GM21717 (cell line): ENCODE results near the gene HOXB5.

ENCODE experiments used
- ATAC-seq: cut with Tn5 transposase; IDR thresholded peaks from one replicate; pipeline ENCODE4 v1.9.1; 2021; ENCODE audit warnings: mild to moderate bottlenecking, moderate library complexity; ENCODE audit not compliant: unreplicated experiment

The HOXB5 gene

GRCh38 chr17:48593126-48593829, at the start of gene HOXB5:
Gene HOXB5 (minus strand): TSS chr17:48593779. CDS start chr17:48593682, 97 bp downstream.
- no peak for ATAC-seq

- no peak for ATAC-seq
Measured at GRCh38 chr17:48642843-48643696, 49.5 kb upstream of the HOXB5 start.

GRCh38 chr17:48642059-48642842, 48.7 kb upstream of the HOXB5 start:
- no peak for ATAC-seq

GRCh38 chr17:48641541-48642058, 48.0 kb upstream of the HOXB5 start:
- ATAC-seq: no peak

- ATAC-seq: no peak
Measured at GRCh38 chr17:48640858-48641180, 47.2 kb upstream of the HOXB5 start.

- ATAC-seq: no peak
Measured at GRCh38 chr17:48639982-48640857, 46.6 kb upstream of the HOXB5 start.

- ATAC-seq: no peak
Measured at GRCh38 chr17:48639136-48639535, 45.6 kb upstream of the HOXB5 start.

- no peak for ATAC-seq
Measured at GRCh38 chr17:48637323-48638260, 44.0 kb upstream of the HOXB5 start.

GRCh38 chr17:48636177-48637018, 42.8 kb upstream of the HOXB5 start:
- ATAC-seq: no peak

- no peak for ATAC-seq
Measured at GRCh38 chr17:48634493-48635208, 41.1 kb upstream of the HOXB5 start.

- ATAC-seq: no peak
Measured at GRCh38 chr17:48633266-48633677, 39.7 kb upstream of the HOXB5 start.

GRCh38 chr17:48632579-48633265, 39.1 kb upstream of the HOXB5 start:
- no peak for ATAC-seq

- no peak for ATAC-seq
Measured at GRCh38 chr17:48631693-48632578, 38.4 kb upstream of the HOXB5 start.

- ATAC-seq: no peak
Measured at GRCh38 chr17:48630925-48631692, 37.5 kb upstream of the HOXB5 start.
